Kidney (tissue), 14 donors: ENCODE data around the gene MIGA1. TPM values are rescaled to one million over a fixed set of nuclear protein-coding genes. Genes with fewer than 3 reads are reported as not detected.
"Not testable (repeated sequence)": the region's sequence is repeated elsewhere in the genome, so short reads cannot be mapped to it uniquely, and the experiment has no call there.

Experiments
- DNase-seq, 5 donors: peaks; one replicate each; pipeline ENCODE4 v3.0.0-alpha.2; 2013 to 2020
- FAIRE-seq: peaks from 2 replicates; lab custom pipeline; 2012; peaks lifted over from hg19 to GRCh38; lab: Jason Lieb, UNC
- H3K27ac ChIP-seq, 2 donors: one replicate each; pipeline ENCODE4 v1.7.0; 2013; ENCODE audit warnings: low read depth in 2 of 2, low read length in 2 of 2, inconsistent platforms in 1 of 2
- H3K27me3 ChIP-seq: one replicate; pipeline ENCODE4 v1.7.1; 2013; ENCODE audit warnings: low read length, inconsistent platforms; ENCODE audit not compliant: control insufficient read depth, insufficient read depth
- H3K36me3 ChIP-seq, 3 donors: one replicate each; pipeline versions ENCODE4 v1.7.0 to v1.7.1; 2013; ENCODE audit warnings: low read length in 3 of 3, control low read depth in 1 of 3, inconsistent platforms in 1 of 3; ENCODE audit not compliant: insufficient read depth in 3 of 3, control insufficient read depth in 2 of 3
- H3K4me1 ChIP-seq, 3 donors: one replicate each; pipeline versions ENCODE4 v1.7.0 to v1.7.1; 2013; ENCODE audit warnings: low read length in 3 of 3, inconsistent platforms in 1 of 3, low read depth in 1 of 3; ENCODE audit not compliant: control insufficient read depth in 2 of 3, insufficient read depth in 2 of 3
- H3K4me3 ChIP-seq, 3 donors: one replicate each; pipeline versions ENCODE4 v1.7.0 to v1.8.1; 2013; ENCODE audit warnings: low read length in 3 of 3, control low read depth in 1 of 3, inconsistent platforms in 1 of 3
- H3K9ac ChIP-seq, 3 donors: one replicate each; pipeline versions ENCODE4 v1.7.0 to v1.7.1; 2013; ENCODE audit warnings: low read length in 3 of 3, control low read depth in 1 of 3, inconsistent platforms in 1 of 3
- H3K9me3 ChIP-seq, 3 donors: one replicate each; pipeline versions ENCODE4 v1.7.0 to v1.7.1; 2013; ENCODE audit warnings: low read length in 3 of 3, control low read depth in 1 of 3, inconsistent platforms in 1 of 3; ENCODE audit not compliant: control insufficient read depth in 2 of 3, insufficient read depth in 1 of 3
- CTCF ChIP-seq: IDR thresholded peaks from 3 replicates; pipeline ENCODE4 v1.5.1; 2012; ENCODE audit warnings: mild to moderate bottlenecking, moderate library complexity, borderline replicate concordance; ENCODE audit not compliant: insufficient read depth; ENCODE audit errors: extremely low read depth
- intact Hi-C: fragments of 100-400 bp; cut with DNase I; formaldehyde crosslinking; loops from one replicate; pipeline ENCODE4 v1.11.1; 2022
- polyA plus RNA-seq: library from polyadenylated mRNA; stranded (reverse); fragments of 350-450 nt; fragmentation: Illumina TruSeq; extraction: RNeasy Lipid Tissue Mini Kit (QIAGEN cat#74804); gene quantifications from one replicate; pipeline ENCODE4 v1.2.3, GENCODE V29; 2014; ENCODE audit warnings: low read depth, low replicate concordance; ENCODE audit not compliant: insufficient read depth
- total RNA-seq: library from RNA; stranded (reverse); fragmentation: NEBNext Ultra II Directional; extraction: Animal tissue kit (Norgen Biotek cat#: 25700); gene quantifications from one replicate; pipeline ENCODE4 v1.2.1, GENCODE V29; 2021
- donor health status: control.
- donor health status: control.
- donor health status: control.
- donor health status: control.
- donor health status: control.
- donor health status: DM: yes; HTN: yes; CAD: no.
- donor health status: Normal renal cell carcinoma (clear cell type).

Gene MIGA1
- total and polyA plus RNA-seq, 2 donors from 2014 or later = 5.4 to 25.5 TPM

GRCh38 chr1:77824694-77825093 lies 45.2 kb downstream of the MIGA1 start:
- H3K27ac ChIP-seq = no peak overlapping the region

GRCh38 chr1:77825131-77825709 lies 45.8 kb downstream of the MIGA1 start:
- intact Hi-C loops = no loop called here
- H3K36me3 ChIP-seq = no peaks in the 10 kb centered on the region
- FAIRE-seq (peak; percentile 81), DNase-seq (peak in 2 of 5 donors; percentile 37 to 51)
- peak; percentile 52 for TF ChIP-seq CTCF
- H3K4me3 ChIP-seq = no peak overlapping the region
- H3K27me3 ChIP-seq = no peaks in the 10 kb centered on the region
- H3K9me3 ChIP-seq = no peaks in the 10 kb centered on the region
- H3K9ac ChIP-seq = no peak overlapping the region
- no peaks in the 10 kb centered on the region for H3K4me1 ChIP-seq
- no peak overlapping the region for H3K27ac ChIP-seq

More at GRCh38 chr1:77824694-77825093, 45.2 kb downstream of the MIGA1 start:
- H3K9ac ChIP-seq = no peak overlapping the region
- FAIRE-seq (no peak), DNase-seq (no peak)
- no peaks in the 10 kb centered on the region for H3K4me1 ChIP-seq
- no peaks in the 10 kb centered on the region for H3K9me3 ChIP-seq
- intact Hi-C loops = no loop called here
- H3K36me3 ChIP-seq = no peaks in the 10 kb centered on the region
- no peaks in the 10 kb centered on the region for H3K27me3 ChIP-seq
- no peak for TF ChIP-seq CTCF
- no peak overlapping the region for H3K4me3 ChIP-seq

- DNase-seq, H3K36me3 ChIP-seq, H3K27me3 ChIP-seq, H3K4me3 ChIP-seq, H3K4me1 ChIP-seq, H3K27ac ChIP-seq, FAIRE-seq, H3K9ac ChIP-seq, intact Hi-C loops, H3K9me3 ChIP-seq: not testable (repeated sequence)
Observed at GRCh38 chr1:77826851-77827250, 47.4 kb downstream of the MIGA1 start.

- no peaks in the 10 kb centered on the region for H3K36me3 ChIP-seq
- no peak for TF ChIP-seq CTCF
- no peak overlapping the region for H3K27ac ChIP-seq
- peaks cover 0 to 9% (median 4%) of the 10 kb centered on the region in 3 donors for H3K4me1 ChIP-seq
- DNase-seq (no peak), FAIRE-seq (no peak)
- no peaks in the 10 kb centered on the region for H3K27me3 ChIP-seq
- H3K4me3 ChIP-seq = no peak overlapping the region
- no peak overlapping the region for H3K9ac ChIP-seq
- intact Hi-C loops = no loop called here
- no peaks in the 10 kb centered on the region for H3K9me3 ChIP-seq
Observed at GRCh38 chr1:77828098-77828497, 48.6 kb downstream of the MIGA1 start.
